Measurements from ENCODE around the gene GPR39.

The GPR39 gene

DNA sequence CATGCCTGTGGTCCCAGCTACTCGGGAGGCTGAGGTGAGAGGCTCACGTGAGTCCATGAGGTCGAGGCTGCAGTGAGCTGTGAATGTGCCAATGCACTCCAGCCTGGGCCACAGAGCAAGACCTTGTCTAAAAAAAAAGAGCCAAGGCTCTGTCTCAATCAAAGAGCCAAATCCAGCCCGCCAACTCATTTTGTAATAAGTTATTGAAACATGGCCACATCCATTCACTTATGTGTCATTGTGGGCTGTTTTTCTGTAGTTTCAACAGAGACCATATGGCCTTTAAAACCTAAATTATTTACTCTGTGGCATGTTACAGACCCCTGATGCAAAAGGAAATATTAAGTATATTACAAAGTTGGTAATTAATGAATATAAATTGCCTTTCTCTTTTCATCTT, 60.8 kb downstream of the GPR39 start:
- no peak for DNase-seq (ENCODE audit: low read depth)
- TF ChIP-seq, protein P1, sequence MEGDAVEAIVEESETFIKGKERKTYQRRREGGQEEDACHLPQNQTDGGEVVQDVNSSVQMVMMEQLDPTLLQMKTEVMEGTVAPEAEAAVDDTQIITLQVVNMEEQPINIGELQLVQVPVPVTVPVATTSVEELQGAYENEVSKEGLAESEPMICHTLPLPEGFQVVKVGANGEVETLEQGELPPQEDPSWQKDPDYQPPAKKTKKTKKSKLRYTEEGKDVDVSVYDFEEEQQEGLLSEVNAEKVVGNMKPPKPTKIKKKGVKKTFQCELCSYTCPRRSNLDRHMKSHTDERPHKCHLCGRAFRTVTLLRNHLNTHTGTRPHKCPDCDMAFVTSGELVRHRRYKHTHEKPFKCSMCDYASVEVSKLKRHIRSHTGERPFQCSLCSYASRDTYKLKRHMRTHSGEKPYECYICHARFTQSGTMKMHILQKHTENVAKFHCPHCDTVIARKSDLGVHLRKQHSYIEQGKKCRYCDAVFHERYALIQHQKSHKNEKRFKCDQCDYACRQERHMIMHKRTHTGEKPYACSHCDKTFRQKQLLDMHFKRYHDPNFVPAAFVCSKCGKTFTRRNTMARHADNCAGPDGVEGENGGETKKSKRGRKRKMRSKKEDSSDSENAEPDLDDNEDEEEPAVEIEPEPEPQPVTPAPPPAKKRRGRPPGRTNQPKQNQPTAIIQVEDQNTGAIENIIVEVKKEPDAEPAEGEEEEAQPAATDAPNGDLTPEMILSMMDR (IDR thresholded peaks at IDR 0.05; ENCODE audit: low read depth, low read length, missing control alignments), result no peak
- in situ Hi-C loops (cut with HindIII; ENCODE audit: low sequenced_read_pairs), result no loop called here
- H3K4me3 ChIP-seq (ENCODE audit: low read depth, low read length), result no peak overlapping the region

DNA sequence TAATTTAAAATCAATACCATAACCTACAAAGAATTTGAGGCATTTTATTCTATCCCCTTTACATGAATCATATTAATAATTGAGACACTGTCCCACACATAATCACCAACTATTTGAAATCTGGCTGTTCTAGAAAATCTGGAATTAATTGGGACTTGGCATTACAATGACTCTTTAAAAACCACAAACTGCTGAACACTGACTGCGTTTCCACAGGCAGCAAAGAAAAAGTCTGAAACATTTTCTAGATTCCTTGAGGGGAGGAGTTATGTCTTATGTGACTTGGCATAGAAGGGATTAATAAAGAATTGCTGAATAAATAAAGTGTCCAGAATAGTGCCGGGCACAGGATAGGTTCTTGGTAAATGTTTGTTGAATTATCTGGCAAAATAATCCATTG, 61.4 kb downstream of the GPR39 start:
- no peak overlapping the region for H3K4me3 ChIP-seq (ENCODE audit: low read depth, low read length)
- DNase-seq (ENCODE audit: low read depth), result peak; percentile 75
- in situ Hi-C loops (cut with HindIII; ENCODE audit: low sequenced_read_pairs), result no loop called here
- TF ChIP-seq, protein P1 (IDR thresholded peaks at IDR 0.05; ENCODE audit: low read depth, low read length, missing control alignments), result no peak

DNA sequence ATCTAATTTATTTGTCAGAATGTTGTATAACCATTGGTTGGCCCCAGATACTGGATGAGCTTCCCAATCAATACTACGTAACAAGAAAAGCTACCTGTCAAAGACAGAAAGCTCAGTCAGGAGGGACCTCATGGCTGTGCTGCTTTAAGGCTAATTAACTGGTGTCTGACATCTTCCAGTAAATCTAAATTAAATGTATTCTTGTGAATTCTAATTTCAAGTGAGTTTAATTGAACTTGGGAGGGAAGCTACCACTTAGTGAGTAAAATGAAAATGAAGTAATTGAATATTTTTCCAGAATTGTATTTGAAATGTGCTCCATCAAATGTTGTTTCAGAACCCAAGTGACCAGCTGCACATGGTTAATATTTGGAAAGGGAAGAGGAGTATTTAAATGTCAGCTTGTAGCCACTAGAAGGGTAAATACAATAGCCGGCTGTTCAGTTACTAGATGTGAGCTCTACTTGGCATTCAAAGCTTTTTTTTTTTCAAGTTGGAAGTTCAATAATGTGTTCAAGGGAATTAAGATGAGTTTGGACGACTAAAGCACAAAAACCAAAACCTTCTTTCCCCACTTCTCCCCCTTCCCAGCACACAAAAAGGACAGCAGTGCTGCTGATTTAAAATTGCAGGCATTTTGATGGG, 62.0 kb downstream of the GPR39 start:
- H3K4me3 ChIP-seq (ENCODE audit: low read depth, low read length), result no peak overlapping the region
- in situ Hi-C loops (cut with HindIII; ENCODE audit: low sequenced_read_pairs), result no loop called here
- no peak for DNase-seq (ENCODE audit: low read depth)
- TF ChIP-seq, protein P1 (IDR thresholded peaks at IDR 0.05; ENCODE audit: low read depth, low read length, missing control alignments), result no peak

DNA sequence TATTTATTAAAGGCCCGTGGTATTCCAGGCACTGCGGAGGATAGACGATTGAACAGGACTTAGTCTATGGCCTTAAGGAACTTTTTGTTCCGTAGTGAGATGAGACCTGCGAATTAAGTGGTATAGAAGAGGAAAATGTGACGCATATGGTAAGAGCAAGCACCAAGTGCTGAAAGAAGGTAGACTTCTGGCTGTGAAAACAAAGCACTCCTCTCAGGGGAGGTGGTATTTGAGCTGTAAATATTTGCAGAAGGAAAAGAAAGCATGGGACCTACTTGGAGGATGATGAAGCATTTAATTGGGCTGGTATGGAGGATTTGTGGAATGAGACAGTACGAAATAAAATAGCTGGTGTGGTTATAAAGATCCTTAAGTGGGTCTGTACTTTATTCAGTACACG, 62.5 kb downstream of the GPR39 start:
- H3K4me3 ChIP-seq (ENCODE audit: low read depth, low read length), result no peak overlapping the region
- in situ Hi-C loops (cut with HindIII; ENCODE audit: low sequenced_read_pairs), result no loop called here
- DNase-seq (ENCODE audit: low read depth), result no peak
- TF ChIP-seq, protein P1 (IDR thresholded peaks at IDR 0.05; ENCODE audit: low read depth, low read length, missing control alignments), result no peak

DNA sequence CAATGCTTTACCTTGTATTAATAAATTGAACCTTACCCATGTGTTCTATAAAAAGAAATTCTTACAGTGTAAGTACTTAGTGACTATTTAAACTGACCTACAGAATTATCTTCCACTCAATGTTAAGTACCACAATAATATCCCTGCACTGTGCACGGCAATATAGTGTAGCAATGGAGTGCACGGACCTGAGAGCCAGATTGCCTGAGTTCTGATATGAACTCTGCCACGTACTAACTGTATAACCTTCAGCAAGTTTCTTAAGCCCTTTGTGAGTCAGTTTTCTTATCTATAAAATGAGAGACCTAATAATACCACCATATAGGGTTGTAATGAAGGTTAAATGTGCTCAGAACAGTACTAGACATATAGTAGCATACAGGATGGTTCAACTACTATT, 66.2 kb downstream of the GPR39 start:
- in situ Hi-C loops (cut with HindIII; ENCODE audit: low sequenced_read_pairs), result no loop called here
- no peak overlapping the region for H3K4me3 ChIP-seq (ENCODE audit: low read depth, low read length)
- TF ChIP-seq, protein P1 (IDR thresholded peaks at IDR 0.05; ENCODE audit: low read depth, low read length, missing control alignments), result no peak
- no peak for DNase-seq (ENCODE audit: low read depth)

DNA sequence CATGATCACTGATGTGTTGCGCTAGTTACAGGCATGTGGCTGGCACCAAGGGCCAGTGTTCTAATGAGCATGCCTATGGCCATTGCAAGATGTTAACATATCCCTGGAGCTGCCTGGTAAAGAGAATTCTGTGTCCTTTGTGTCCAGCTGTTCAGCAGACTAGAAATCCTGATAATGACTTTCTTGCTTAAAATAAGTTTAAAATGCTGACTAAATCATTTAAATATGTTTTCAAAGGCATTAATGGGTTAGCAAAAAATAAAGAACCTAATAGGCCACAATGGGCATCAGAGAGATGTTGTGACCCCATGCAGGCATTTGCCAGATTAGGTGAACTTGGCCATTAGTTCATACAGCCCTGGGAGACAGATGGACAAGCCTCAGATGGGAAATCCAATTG, 67.5 kb downstream of the GPR39 start:
- no peak for DNase-seq (ENCODE audit: low read depth)
- in situ Hi-C loops (cut with HindIII; ENCODE audit: low sequenced_read_pairs), result no loop called here
- TF ChIP-seq, protein P1 (IDR thresholded peaks at IDR 0.05; ENCODE audit: low read depth, low read length, missing control alignments), result no peak
- no peak overlapping the region for H3K4me3 ChIP-seq (ENCODE audit: low read depth, low read length)

Measured in astrocyte of the cerebellum (primary cell).